CD4-positive, alpha-beta T cell treated with Interleukin-17A for 4 hours (primary cell): ENCODE measurements around the gene CDH16.
"Not testable (repeated sequence)": the region's sequence is repeated elsewhere in the genome, so short reads cannot be mapped to it uniquely, and the experiment has no call there.

ENCODE experiments used
- DNase-seq: peaks from one replicate; pipeline ENCODE4 v3.0.0-alpha.2; 2020; ENCODE audit warnings: mixed read lengths

Gene CDH16

DNA sequence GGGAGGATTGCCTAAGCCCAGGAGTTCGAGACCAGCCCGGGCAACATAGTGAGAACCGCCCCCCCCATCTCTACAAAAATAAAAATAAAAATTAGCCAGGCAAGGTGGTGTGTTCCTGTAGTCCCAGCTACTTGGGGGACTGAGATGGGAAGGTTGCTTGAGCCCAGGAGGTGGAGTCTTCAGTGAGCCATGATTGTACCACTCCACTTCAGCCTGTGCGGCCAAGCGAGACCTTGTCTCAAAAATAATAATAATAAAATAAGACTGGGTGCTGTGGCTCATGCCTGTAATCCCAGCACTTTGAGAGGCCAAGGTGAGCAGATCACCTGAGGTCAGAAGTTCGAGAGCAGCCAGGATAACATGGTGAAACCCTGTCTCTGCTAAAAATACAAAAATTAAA is 26.9 kb downstream of the CDH16 start:
- DNase-seq, result no peak

DNA sequence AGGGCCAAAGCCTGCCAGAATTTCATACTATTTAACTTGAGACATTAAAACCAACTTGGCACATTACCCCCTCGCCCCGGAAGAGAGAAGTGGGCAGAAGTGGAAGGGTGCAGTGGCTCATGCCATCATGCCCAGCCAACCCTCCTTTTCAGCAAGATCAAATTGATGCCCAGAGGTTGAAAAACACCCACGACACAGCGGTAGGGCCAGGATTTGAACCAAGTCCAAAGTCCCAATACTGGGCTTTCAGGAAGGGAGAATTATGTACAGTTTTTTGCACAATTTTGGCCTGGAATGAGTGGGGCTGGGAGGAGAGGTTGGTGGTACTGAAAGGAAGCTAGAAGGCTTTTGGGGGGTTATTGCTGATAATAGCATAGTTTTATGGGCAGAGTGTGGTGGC is 27.3 kb downstream of the CDH16 start:
- no peak for DNase-seq

DNA sequence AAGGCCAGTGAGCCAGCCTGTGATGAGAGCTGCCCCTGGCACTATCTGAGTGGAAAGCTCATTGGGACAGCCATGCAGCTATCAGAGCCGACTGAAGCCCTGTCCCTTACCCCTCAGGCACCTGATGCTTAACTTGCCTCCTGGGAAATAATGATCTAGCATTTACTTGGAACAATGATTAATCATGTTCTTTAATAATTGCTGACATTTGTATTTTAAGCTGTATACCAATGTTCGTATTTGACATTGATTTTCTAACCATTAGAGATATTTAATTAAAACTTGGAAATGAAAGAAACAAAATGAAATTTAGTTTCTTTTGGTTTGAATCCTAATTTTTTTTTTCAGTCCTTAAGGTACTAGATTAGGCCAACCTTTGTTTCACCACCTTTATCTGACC is 27.9 kb downstream of the CDH16 start:
- no peak for DNase-seq

DNA sequence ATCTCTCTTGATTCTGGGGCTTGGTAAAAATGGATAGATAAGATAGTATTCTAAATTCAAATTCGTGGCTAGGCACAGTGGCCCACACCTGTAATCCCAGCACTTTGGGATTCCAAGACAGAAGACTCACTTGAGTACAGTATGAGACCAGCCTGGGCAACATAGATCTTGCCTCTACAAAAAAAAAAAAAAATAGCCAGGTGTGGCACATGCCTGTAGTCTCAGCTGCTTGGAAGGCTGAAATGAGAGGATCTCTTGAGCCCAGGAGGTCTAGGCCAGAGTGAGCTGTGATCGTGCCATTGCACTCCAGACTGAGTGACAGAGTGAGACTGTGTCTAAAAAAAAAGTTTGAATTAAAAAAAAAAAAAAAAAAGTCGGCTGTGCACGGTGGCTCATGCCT is 29.1 kb downstream of the CDH16 start:
- DNase-seq, result no peak

DNA sequence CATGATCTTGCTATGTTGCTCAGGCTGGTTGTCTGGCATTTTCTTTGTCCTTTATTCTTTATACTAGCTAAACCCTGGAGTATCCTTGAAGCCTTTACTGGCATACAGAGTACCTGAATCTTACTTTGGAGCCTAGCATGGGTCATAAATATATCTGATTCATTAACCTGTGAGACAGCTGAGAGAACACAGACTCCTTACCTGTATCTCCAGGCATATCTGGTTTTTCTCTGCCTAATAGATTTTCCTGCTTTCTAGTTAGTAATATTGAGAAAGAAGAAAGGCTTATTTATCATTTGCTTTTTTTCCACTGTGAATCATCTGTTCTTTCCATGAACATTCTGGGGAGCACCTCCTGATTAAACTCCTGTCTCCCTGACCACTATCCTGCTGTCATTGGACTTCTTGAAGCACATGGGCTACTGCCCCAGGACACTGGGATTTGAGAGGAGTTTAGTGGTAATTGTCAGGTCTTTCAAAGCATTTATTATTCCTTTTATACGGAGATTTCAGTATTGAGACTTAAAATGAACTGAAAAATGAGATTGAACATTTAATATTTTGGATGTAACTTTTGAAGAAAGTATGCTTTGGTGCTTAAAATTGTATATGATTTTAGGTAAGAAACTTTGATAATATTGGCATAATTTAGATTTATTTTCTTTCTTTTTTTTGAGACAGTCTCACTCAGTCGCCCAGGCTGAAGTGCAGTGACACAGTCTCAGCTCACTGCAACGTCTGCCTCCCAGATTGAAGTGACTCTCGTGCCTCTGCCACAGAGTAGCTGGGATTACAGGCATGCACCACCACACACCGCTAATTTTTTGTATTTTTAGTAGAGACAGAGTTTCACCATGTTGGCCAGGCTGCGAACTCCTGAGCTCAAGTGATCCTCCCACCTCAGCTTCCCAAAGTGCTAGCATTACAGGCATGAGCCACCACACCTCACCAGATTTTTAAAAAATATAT is 29.8 kb downstream of the CDH16 start:
- DNase-seq, result no peak

DNA sequence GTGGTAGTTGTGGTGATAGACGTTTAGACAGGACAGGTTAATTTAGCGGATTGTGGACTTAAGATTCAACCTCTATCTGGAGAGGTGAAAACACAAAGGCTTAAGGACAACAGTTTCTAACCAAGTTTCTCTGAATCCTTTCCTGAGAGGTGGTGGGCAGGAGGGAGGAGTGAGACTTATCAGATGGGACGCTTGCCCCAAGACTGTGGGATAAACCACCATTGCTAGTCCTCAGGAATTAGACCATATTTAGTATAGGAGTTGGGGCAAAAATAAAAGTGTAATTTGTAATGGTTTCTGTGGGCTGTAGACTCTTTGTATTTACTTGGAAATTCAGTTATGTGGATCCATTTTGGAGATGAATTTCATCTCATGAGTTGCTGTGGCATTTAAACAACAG is 31.8 kb downstream of the CDH16 start:
- DNase-seq, result no peak

DNA sequence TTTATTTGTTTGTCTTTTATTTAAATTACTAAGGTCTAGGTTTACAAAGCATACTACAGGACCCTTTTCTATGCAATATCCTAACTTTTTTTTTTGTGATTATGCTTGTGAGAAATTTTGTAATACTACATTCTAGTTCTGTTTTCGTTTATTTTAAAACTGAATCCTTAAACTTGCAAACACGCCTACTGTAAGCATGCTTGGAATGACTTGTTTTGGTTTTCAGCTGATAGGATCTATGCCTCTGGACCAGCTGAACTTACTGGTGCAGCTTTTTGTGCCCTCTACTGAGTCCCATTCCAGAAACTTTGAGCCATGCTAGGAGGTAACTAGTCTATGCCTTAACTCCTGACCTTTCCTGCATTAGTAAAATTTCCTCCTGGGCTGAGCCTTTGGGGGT is 32.4 kb downstream of the CDH16 start:
- no peak for DNase-seq

DNA sequence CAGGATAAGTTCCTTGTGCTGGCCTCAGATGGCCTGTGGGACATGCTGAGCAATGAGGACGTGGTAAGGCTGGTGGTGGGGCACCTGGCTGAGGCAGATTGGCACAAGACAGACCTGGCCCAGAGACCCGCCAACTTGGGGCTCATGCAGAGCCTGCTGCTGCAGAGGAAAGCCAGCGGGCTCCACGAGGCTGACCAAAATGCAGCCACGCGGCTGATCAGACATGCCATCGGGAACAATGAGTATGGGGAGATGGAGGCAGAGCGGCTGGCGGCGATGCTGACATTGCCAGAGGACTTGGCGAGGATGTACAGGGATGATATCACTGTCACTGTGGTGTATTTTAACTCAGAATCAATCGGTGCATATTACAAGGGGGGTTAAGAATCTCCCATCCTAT is 33.2 kb downstream of the CDH16 start:
- DNase-seq, result no peak

DNA sequence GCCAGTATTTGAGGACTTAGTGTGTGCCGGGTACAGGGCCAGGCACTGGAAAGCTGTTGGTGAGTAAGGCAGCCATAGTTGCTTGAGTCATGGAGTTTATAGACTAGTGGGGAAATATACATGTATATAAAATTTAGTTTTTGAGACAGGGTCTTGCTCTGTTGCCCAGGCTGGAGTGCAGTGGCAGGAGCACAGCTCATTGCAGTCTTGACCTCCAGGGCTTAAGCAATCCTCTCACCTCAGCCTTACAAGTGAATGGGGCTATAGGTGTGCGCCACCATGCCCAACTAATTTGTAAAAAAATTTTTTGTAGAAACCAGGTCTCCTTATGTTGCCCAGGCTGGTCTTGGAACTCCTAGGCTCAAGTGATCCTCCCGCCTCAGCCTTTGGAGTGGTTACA is 36.0 kb downstream of the CDH16 start:
- DNase-seq, result no peak

DNA sequence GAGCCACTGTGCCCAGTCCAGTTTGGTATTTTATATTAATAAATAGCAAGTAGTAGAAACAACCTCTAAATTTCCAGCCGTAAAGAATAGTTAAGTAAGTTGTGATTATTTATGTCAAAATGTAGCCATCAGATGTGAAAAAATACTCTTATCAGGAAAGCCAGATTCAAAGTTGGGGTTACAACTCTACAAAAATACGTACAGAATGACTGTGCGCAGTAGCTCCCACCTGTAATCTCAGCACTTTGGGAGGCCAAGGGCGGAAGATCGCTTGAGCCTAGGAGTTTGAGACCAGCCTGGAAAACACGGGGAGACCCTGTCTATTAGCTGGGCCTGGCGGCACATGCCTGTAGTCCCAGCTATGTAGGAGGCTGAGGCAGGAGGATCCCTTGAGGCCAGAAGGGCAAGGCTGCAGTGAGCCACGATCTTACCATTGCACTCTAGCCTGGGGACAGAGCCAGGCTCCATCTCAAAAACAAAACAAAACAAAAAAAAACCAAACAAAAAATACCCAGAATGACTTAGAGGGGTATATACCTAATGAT is 36.6 kb downstream of the CDH16 start:
- no peak for DNase-seq

DNA sequence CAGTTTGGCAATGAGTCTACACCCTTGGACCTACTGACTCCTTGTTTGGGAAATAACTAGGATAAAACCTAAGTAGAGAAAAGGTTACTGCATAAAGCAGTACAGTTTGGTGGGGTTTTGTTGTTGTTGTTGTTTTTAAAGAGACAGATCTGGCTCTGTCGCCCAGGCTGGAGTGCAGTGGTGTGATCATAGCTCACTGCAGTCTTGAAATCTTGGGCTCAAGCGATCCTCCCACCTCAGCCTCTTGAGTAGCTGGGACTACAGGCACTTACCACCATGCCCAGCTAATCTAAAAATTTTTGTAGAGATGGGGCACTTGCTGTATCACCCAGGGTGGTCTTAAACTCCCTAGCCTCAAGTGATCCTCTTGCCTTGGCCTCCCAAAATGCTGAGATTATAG is 37.1 kb downstream of the CDH16 start:
- no peak for DNase-seq

DNA sequence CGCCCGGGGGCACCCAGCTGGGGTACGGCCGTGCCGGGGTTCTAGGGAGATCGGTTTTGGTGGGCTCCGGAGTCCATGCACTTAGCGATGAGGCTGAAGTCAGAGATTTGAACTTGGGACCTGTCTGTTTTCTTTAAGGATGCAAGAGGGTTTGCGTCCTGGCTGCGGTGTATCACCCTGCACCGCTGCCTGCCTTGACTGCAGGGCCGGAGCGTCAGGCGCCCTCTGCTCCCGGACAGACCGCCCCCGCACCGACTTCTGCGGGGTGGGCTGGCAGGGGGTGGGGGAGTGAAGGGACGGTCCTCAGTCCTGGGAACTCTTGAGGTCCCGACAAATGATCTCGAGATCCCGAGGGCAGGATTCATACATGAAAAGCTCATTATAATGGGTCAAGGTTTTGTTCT is 37.7 kb downstream of the CDH16 start:
- DNase-seq, result no peak

DNA sequence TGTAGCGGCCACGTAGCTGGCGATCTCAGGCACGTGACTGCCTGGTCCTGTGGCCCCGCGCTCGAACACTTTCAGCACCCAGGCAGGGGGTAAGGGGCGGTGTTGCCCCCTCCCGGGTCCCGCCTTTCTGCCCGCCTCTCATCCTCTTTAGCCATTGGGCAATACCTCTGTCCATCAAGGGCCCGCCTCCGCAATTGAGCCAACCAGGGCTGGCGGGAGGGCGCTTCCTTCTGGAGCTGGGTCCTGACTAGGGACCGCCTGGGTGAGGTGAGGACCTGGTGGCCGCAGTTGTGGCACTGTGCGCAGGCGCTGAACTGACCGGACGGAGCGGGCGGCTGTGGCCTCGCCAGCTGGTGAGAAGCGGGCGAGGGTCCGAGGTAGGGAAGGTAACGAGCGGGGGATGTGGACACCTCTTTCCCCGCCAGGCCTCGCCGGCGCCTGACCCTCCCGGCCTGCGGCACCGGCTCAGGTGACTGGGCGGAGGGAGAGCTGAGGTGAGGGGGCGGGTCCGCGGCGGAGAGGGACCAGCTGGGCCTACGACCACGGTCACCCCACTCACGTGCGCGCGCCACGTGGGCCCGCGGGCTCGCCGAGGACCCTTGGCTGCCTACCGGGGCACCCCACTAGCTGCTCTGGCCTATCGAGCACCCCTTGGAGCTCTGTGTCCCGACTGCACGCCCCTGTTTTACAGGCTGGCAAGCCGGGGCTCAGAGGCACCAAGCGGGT is 38.2 kb downstream of the CDH16 start, which contains the start of gene PDP2:
PDP2 (plus strand) TSS at position 228 of the 726 bp plus-strand sequence. CDS start 3,770 bp downstream, outside the sequence.
- DNase-seq, result peak; percentile 92

DNA sequence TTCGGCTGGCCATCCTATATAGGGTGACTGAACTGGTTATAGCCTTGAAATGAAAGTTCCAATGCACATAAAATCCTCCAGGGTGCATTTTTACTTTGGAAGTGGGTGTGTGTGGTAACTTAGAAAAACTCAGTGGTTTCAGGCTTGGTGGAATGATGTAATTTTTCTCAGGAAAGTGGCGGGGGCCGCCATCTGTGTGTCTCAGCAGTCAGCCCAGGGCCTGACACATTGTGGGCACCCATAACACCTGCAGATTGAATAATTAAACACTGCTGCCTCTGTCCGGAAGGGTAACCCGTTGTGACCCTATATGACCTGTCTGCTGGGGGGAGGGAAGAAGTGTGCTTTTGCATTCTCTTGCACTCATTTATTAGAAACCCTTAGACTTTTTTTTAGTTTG is 40.6 kb downstream of the CDH16 start:
- DNase-seq, result no peak

DNA sequence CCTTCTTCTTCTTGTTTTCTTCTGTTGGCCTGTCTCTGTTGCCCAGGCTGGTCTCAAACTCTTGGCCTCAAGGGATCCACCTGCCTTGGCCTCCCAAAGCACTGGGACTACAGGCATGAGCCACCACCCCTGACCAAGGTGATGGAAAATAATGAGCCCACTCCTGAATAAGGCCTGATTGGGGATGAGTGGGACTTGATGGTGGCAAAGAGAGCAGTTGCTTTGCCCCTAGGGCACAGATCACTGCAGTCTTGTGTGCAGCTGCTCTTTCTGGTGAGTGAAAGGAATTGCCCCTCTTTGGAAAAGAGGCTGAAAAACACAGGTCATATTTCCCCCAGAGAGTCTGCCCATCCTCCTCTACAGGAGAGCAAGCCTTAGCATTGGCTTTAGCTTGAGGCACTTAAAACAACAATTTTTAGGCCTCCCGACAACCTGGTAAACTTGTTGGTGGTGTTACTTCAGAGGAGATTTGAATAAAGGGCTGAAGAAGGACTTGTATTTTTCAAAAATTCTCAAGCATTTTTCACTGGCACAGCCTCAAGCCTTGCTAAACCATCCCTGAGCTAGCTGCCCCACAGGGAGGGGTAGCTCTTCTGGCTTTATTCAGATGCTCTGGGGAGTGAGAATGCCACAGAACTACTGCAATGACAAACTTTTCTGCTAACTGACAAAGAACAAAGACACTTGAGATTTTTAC is 44.5 kb downstream of the CDH16 start:
- no peak for DNase-seq

DNA sequence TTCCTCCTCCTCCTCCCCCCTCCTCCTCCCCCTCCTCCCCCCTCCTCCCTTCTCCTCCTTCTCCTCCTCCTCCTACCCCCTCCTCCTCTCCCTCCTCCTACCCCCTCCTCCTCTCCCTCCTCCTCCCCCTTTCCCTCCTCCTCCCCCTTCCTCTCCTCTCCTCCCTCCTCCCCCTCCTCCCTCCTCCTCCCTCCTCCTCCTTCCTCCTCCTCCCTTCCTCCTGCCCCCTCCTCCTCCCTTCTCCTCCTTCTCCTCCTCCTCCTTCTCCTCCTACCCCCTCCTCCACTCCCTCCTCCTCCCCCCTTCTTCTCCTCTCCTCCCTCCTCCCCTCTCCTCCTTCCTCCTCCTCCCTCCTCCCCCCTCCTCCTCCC is 45.0 kb downstream of the CDH16 start:
- no peak for DNase-seq

DNA sequence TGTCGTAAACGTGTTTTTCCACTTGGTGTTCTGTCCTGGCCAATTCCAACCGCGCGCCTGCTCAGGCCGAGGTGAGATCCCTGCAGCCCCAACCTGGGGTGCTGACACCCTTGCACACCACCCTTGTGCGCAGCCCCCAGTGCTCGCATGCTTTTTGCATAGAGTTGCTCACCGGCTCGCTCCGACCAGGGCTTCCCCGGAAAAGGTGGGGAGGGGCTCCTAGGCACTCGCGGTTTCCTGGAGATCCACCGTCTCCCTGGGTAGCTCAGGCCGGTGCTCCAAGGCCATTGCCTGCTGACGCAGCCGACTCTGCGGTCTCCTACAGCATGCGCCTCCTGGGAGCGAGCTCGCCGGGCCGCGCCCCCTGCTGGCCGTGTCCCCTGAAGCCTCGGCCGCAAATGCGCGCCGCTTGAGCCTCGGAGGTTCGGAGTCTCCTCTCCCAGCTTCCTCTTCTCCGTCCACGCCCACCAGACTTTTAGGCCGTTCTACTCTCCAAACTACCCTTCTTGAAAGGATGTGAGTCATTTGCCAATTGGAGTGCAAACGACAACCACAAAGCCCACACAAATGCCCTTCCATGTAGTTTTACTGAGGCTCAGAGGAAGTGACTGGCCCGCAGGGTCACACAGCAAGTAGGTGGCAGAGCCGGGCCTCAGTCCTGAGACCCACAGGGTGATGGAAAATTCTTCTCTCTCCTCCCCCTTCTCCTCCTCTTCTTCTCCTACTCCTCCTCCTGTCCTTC is 45.6 kb downstream of the CDH16 start:
- peak; percentile 94 for DNase-seq

DNA sequence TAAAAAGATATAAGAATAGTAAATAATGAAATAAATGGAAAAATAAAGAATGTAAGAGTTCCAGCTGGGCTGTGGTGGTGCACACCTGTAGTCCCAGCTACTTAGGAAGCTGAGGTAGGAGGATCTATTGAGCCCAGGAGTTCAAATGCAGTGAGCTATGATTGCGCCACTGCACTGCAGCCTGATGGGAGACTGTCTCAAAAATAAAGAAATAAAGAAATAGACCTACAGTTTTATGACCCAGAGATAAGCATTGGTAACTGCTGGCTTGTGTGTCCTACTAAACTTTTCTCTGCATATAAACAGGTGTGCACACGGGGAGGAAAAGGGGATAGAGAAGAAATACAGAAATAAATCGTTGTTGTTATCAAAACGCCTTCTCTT is 46.1 kb downstream of the CDH16 start:
- no peak for DNase-seq

DNA sequence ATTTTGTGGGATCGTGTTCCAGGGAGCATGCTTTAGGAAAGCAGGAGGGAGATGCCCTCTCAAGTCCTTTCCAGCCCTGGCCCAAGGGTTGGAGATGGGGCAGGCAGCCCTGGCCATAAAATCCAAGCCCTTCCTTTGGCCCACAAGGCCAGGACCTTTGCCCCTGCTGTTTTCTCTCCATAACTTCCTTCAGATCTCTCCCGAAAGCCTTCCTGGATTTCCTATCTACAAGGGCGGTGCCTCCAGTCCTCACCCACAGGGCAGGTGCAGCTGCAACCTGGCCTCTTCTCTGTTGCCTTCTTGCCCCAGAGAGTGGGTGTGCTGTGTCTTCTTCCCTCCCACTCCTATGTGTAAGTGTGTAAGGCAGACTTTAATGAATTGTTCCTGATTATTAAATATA is 46.8 kb downstream of the CDH16 start:
- no peak for DNase-seq

DNA sequence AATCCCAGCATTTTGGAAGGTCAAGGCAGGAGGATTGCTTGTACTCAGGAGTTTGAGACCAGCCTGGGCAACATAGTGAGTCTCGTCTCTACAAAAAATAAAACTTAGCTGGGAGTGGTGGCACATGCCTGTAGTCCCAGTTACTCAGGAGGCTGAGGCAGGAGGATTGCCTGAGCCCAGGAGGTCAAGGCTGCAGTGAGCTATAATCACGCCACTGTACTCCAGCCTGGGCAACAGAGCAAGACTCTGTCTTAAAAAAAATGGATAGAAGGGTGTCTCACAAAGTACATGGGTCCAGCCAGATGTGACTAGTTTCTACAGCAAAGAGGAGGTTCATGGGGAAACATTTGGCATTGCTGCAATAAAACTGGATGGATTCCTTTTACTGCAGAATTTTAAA is 47.3 kb downstream of the CDH16 start:
- not testable (repeated sequence) for DNase-seq

DNA sequence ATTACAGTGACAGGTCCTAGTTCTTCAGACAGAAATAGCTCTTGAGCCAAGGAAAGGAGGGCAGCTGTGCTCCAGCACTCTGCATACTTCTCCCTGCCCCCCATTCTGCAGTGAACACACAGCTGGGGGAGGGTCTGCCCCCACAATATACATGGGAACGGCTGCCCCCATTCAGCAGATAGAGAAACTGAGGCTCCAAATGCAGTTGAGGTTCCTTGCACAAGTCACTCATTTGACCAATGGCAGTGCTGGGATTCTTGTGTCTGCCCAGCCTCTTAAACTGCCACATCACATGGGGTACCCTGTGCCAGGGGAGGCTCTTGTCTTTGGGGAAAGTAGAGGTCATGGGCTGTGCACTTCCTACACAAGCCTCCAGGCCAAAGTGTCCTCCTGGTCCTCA is 49.3 kb downstream of the CDH16 start:
- no peak for DNase-seq

DNA sequence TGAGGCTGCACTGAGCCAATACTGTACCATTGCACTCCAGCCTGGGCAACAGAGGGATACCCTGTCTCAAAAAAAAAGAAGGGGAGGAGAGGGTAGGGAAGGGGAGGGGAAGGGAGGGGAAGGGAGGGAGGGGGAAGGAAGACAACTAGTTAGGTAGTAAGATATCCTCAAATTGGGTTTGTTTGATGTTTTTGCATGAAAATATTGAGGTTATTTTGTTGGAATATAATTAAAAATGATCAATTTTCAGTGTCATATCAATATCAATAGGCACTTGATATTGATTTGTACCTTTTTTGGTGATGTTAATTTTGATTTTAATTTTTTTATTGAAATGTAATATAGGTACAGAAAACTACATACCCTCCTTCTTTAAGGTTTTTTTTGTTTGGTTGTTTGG is 55.0 kb downstream of the CDH16 start:
- DNase-seq, result no peak
